OCI-LY3 (cell line): ENCODE results near the gene TMEM198.

ENCODE experiments used
- EZH2phosphoT487 ChIP-seq: fragments of 200-600 bp; shearing (Covaris generic); IDR thresholded peaks from 2 replicates; pipeline ENCODE4 v1.6.1; 2018; ENCODE audit warnings: antibody characterized with exemption, mixed run types, low read depth
- TF ChIP-seq, protein P1 (sequence below): fragments of 200-600, 300-600 bp; sonication (generic); IDR thresholded peaks from 2 replicates; pipeline ENCODE4 v1.5.1; 2014; ENCODE audit warnings: antibody characterized with exemption, low read length, low read depth

GRCh38 chr2:219598308-219599078 is 54.7 kb downstream of the TMEM198 start:
- TF ChIP-seq, protein P1, sequence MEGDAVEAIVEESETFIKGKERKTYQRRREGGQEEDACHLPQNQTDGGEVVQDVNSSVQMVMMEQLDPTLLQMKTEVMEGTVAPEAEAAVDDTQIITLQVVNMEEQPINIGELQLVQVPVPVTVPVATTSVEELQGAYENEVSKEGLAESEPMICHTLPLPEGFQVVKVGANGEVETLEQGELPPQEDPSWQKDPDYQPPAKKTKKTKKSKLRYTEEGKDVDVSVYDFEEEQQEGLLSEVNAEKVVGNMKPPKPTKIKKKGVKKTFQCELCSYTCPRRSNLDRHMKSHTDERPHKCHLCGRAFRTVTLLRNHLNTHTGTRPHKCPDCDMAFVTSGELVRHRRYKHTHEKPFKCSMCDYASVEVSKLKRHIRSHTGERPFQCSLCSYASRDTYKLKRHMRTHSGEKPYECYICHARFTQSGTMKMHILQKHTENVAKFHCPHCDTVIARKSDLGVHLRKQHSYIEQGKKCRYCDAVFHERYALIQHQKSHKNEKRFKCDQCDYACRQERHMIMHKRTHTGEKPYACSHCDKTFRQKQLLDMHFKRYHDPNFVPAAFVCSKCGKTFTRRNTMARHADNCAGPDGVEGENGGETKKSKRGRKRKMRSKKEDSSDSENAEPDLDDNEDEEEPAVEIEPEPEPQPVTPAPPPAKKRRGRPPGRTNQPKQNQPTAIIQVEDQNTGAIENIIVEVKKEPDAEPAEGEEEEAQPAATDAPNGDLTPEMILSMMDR = no peak
- TF ChIP-seq EZH2phosphoT487 = no peak
